ENCODE data around the gene LRIT3. TPM values are rescaled to one million over a fixed set of nuclear protein-coding genes. Genes with fewer than 3 reads are reported as not detected.

The LRIT3 gene
- total RNA-seq, 1 donor from 2014 or later, result 0.12 TPM

GRCh38 chr4:109902559-109903251 is 54.8 kb downstream of the LRIT3 start:
- Mint-ChIP-seq H3K4me3 (ENCODE audit: unreplicated experiment) (no peak overlapping the region), H3K36me3 (ENCODE audit: unreplicated experiment) (peaks cover 8% of the 10 kb centered on the region), H3K27ac (ENCODE audit: unreplicated experiment) (no peak overlapping the region), H3K4me1 (ENCODE audit: low read depth, unreplicated experiment) (no peaks in the 10 kb centered on the region), H3K9me3 (ENCODE audit: unreplicated experiment) (no peaks in the 10 kb centered on the region), H3K27me3 (ENCODE audit: unreplicated experiment) (no peaks in the 10 kb centered on the region)
- no peak for DNase-seq
- no peak for TF ChIP-seq CTCF (IDR thresholded peaks at IDR 0.05; ENCODE audit: partially characterized antibody, unreplicated experiment)

GRCh38 chr4:109908731-109909130 is 60.8 kb downstream of the LRIT3 start:
- H3K4me3 Mint-ChIP-seq (ENCODE audit: unreplicated experiment), result no peak overlapping the region
- H3K4me1 Mint-ChIP-seq (ENCODE audit: low read depth, unreplicated experiment), result no peaks in the 10 kb centered on the region
- H3K27ac Mint-ChIP-seq (ENCODE audit: unreplicated experiment), result no peak overlapping the region
- TF ChIP-seq CTCF (IDR thresholded peaks at IDR 0.05; ENCODE audit: partially characterized antibody, unreplicated experiment), result no peak
- DNase-seq, result no peak
- no peaks in the 10 kb centered on the region for H3K36me3 Mint-ChIP-seq (ENCODE audit: unreplicated experiment)
- H3K9me3 Mint-ChIP-seq (ENCODE audit: unreplicated experiment), result peaks cover 1% of the 10 kb centered on the region
- no peaks in the 10 kb centered on the region for H3K27me3 Mint-ChIP-seq (ENCODE audit: unreplicated experiment)

- Mint-ChIP-seq H3K4me1 (ENCODE audit: low read depth, unreplicated experiment) (no peaks in the 10 kb centered on the region), H3K27ac (ENCODE audit: unreplicated experiment) (no peak overlapping the region), H3K36me3 (ENCODE audit: unreplicated experiment) (no peaks in the 10 kb centered on the region), H3K4me3 (ENCODE audit: unreplicated experiment) (no peak overlapping the region), H3K9me3 (ENCODE audit: unreplicated experiment) (peaks cover 1% of the 10 kb centered on the region), H3K27me3 (ENCODE audit: unreplicated experiment) (no peaks in the 10 kb centered on the region)
- no peak for TF ChIP-seq CTCF (IDR thresholded peaks at IDR 0.05; ENCODE audit: partially characterized antibody, unreplicated experiment)
- no peak for DNase-seq
Measured at GRCh38 chr4:109910256-109910655, 62.3 kb downstream of the LRIT3 start.

GRCh38 chr4:109912706-109913595 is 65.0 kb downstream of the LRIT3 start, which contains the start of gene EGF:
Gene EGF (plus strand): TSS chr4:109912883. CDS start chr4:109913336, 453 bp downstream.
- no peaks in the 10 kb centered on the region for H3K36me3 Mint-ChIP-seq (ENCODE audit: unreplicated experiment)
- H3K27me3 Mint-ChIP-seq (ENCODE audit: unreplicated experiment), result no peaks in the 10 kb centered on the region
- peaks cover 1% of the 10 kb centered on the region for H3K9me3 Mint-ChIP-seq (ENCODE audit: unreplicated experiment)
- H3K4me1 Mint-ChIP-seq (ENCODE audit: low read depth, unreplicated experiment), result no peaks in the 10 kb centered on the region
- DNase-seq, result no peak
- no peak for TF ChIP-seq CTCF (IDR thresholded peaks at IDR 0.05; ENCODE audit: partially characterized antibody, unreplicated experiment)
- no peak within 1 kb of the TSS for H3K4me3 Mint-ChIP-seq (ENCODE audit: unreplicated experiment)
- no peak within 1 kb of the TSS for H3K27ac Mint-ChIP-seq (ENCODE audit: unreplicated experiment)

Measured in glutamatergic neuron (in vitro differentiated cells).